GM18873 (cell line): ENCODE data around the gene ANKRD27.

ENCODE experiments used
- ATAC-seq: cut with Tn5 transposase; IDR thresholded peaks from one replicate; pipeline ENCODE4 v1.9.1; 2021; ENCODE audit warnings: mild to moderate bottlenecking, moderate library complexity, moderate number of reproducible peaks; ENCODE audit not compliant: unreplicated experiment, low FRiP score

The ANKRD27 gene

DNA sequence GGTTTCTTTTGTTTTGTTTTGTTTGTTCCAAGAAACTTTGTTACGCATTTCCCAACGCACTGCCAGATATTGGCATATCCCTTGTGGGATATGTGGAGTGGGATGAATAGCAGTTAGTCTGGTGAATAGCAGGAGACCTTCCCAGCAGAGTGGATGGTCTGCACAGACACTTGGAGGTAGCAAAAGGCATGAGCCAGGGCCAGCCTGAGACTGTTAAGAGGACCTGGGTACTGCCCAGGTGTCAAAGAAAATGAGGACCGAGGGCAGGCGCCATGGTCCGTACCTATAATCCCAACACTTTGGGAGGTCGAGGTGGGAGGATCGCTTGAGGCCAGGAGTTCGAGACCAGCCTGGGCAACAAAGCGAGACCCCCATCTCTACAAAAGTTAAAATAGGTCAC, 107.5 kb downstream of the ANKRD27 start:
- no peak for ATAC-seq

DNA sequence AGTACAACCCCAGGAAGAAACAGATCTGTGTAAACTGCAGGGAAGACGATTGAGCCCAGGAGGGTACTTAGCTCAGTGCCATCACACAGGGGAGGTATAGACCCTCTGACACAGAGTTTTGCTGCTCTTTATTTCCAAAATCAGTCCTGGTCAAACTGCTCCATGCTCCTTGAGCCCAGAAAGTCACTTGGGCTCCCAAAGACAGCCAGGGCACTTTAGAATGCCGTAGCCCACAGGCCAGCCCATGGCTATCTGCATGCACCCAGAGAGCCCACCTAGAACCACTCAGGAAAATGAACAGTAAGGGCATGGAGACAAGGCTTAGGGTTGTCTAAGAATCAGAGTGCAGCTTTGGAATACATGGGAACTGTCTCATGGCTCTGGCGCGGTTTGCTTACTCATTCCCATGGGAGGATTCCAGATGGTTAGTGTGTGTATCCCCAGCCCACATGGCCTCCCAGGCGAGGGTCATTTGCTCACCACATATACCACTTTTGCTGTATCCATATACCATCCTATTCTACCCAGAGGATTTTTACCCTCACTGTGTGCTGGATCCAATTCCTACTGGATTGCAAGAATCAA, 108.6 kb downstream of the ANKRD27 start:
- no peak for ATAC-seq

DNA sequence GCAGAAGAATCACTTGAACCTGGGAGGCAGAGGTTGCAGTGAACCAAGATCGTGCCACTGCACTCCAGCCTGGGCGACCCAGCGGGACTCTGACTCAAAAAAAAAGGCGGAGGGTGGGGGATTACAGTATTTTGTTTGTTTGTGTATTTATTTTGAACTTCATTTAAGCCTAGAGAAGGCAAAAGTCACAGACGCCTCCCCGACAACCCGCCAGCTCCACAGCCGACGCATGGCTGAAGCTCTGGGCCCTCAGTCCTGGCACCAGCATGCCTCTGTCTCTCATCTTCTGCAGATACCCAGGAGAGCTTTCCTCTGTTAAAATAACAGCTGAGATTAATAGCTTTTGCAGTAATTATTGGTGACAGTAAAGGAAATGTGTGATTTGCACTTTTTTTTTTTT, 111.2 kb downstream of the ANKRD27 start:
- ATAC-seq, result no peak

DNA sequence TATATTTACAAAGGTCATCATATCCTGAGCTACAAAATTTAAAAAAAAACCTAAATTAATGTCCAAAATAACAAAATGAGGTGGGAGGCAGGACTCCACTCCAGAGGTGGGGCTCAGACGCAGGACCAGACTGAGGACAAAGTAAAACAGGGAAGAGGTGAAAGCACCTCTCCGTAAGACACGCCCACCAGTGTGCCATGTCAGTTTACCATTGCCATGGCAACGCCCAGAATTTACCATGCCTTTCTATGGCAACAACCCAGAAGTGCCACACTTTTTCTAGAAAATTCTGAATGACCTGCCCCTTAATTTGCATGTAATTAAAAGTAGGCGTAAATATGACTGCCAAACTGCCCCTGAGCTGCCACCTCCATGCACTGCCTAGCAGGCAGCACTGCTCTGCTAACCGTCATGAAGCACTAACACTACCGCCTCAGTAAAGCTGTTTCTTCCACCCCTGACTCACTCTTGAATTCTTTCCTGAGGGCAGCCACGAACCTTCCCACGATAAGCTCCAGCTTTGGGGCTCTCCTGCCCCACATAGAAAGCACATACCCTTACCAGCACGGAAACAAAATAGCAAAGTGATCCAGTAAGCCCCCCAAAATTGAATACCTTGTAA, 116.3 kb downstream of the ANKRD27 start:
- ATAC-seq, result no peak

DNA sequence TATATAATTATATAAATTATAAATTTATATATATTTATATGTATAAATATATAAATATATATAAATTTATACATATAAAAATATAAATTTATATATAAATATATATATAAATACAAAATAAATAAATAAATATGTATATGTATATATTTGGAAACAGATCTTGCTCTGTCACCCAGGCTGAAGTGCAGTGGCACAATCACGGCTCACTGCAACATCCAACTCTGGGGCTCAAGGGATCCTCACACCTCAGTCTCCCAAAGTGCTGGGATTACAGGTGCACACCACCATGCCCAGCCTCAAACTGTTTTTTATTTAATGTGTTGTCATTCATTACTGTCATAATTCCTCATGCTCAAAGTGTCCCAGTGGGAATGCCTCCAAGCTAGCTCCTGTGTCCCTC, 119.2 kb downstream of the ANKRD27 start:
- no peak for ATAC-seq

DNA sequence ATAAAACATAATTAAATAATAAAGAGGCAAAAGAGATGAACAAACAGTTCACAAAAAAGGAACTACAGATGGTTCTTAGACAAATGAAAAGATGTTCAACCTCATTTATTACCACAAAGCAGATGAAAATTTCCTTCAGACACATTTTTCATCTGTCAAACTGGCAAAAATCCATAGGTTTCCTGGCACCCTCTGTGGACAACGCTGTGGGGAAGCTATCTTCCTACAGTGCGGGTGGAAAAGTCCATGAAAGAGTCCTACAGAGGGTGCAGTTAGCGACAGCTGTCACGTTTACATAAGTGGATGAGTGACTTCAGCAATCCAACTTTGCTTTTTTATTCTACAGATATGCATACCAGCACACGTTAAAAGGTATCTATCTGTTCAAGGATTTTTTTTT, 124.3 kb downstream of the ANKRD27 start:
- ATAC-seq, result no peak
